ENCODE results near the gene TMEM170B.
A peak's percentile ranks its signal among the peaks of the same experiment; 100 is the strongest.

TMEM170B gene

GRCh38 chr6:11613336-11613735 lies 75.8 kb downstream of the TMEM170B start:
- no peak overlapping the region for H3K27ac Mint-ChIP-seq
- peaks cover 10% of the 10 kb centered on the region for H3K27me3 Mint-ChIP-seq
- no peaks in the 10 kb centered on the region for H3K36me3 Mint-ChIP-seq
- no peaks in the 10 kb centered on the region for H3K9me3 Mint-ChIP-seq
- H3K4me1 Mint-ChIP-seq: no peaks in the 10 kb centered on the region
- H3K4me3 Mint-ChIP-seq: no peak overlapping the region
- no peak for ATAC-seq

- Mint-ChIP-seq H3K4me3 (no peak overlapping the region), H3K27me3 (peaks cover 10% of the 10 kb centered on the region), H3K9me3 (no peaks in the 10 kb centered on the region), H3K4me1 (no peaks in the 10 kb centered on the region), H3K36me3 (no peaks in the 10 kb centered on the region), H3K27ac (no peak overlapping the region)
- no peak for ATAC-seq
Observed at GRCh38 chr6:11613858-11614257, 76.3 kb downstream of the TMEM170B start.

GRCh38 chr6:11614534-11615213 lies 77.1 kb downstream of the TMEM170B start:
- H3K27me3 Mint-ChIP-seq: peaks cover 3% of the 10 kb centered on the region
- no peak for ATAC-seq

GRCh38 chr6:11615214-11615602 lies 77.7 kb downstream of the TMEM170B start:
- Mint-ChIP-seq H3K4me3 (no peak overlapping the region), H3K36me3 (no peaks in the 10 kb centered on the region), H3K27me3 (no peaks in the 10 kb centered on the region), H3K4me1 (no peaks in the 10 kb centered on the region), H3K27ac (no peak overlapping the region), H3K9me3 (no peaks in the 10 kb centered on the region)
- ATAC-seq: no peak

More at GRCh38 chr6:11614534-11615213, 77.1 kb downstream of the TMEM170B start:
- H3K36me3 Mint-ChIP-seq: no peaks in the 10 kb centered on the region
- H3K4me3 Mint-ChIP-seq: no peak overlapping the region
- H3K4me1 Mint-ChIP-seq: no peaks in the 10 kb centered on the region
- no peak overlapping the region for H3K27ac Mint-ChIP-seq
- H3K9me3 Mint-ChIP-seq: no peaks in the 10 kb centered on the region

GRCh38 chr6:11616200-11616611 lies 78.7 kb downstream of the TMEM170B start:
- no peak for ATAC-seq
- H3K27ac Mint-ChIP-seq: no peak overlapping the region
- H3K4me3 Mint-ChIP-seq: no peak overlapping the region
- H3K9me3 Mint-ChIP-seq: no peaks in the 10 kb centered on the region
- no peaks in the 10 kb centered on the region for H3K4me1 Mint-ChIP-seq
- H3K36me3 Mint-ChIP-seq: no peaks in the 10 kb centered on the region
- no peaks in the 10 kb centered on the region for H3K27me3 Mint-ChIP-seq

- Mint-ChIP-seq H3K36me3 (no peaks in the 10 kb centered on the region), H3K27me3 (no peaks in the 10 kb centered on the region), H3K4me3 (no peak overlapping the region), H3K4me1 (no peaks in the 10 kb centered on the region), H3K9me3 (no peaks in the 10 kb centered on the region), H3K27ac (no peak overlapping the region)
- ATAC-seq: peak; percentile 36
Observed at GRCh38 chr6:11618533-11618932, 81.0 kb downstream of the TMEM170B start.

GRCh38 chr6:11621119-11621518 lies 83.6 kb downstream of the TMEM170B start:
- no peak for ATAC-seq

GRCh38 chr6:11622156-11622555 lies 84.6 kb downstream of the TMEM170B start:
- Mint-ChIP-seq H3K4me1 (no peaks in the 10 kb centered on the region), H3K9me3 (no peaks in the 10 kb centered on the region), H3K36me3 (no peaks in the 10 kb centered on the region), H3K27me3 (peaks cover 17% of the 10 kb centered on the region), H3K27ac (no peak overlapping the region), H3K4me3 (no peak overlapping the region)
- ATAC-seq: no peak

More at GRCh38 chr6:11621119-11621518, 83.6 kb downstream of the TMEM170B start:
- H3K36me3 Mint-ChIP-seq: no peaks in the 10 kb centered on the region
- H3K4me3 Mint-ChIP-seq: no peak overlapping the region
- H3K9me3 Mint-ChIP-seq: no peaks in the 10 kb centered on the region
- peaks cover 11% of the 10 kb centered on the region for H3K27me3 Mint-ChIP-seq
- no peak overlapping the region for H3K27ac Mint-ChIP-seq
- H3K4me1 Mint-ChIP-seq: no peaks in the 10 kb centered on the region

- no peak overlapping the region for H3K4me3 Mint-ChIP-seq
- no peak overlapping the region for H3K27ac Mint-ChIP-seq
- H3K4me1 Mint-ChIP-seq: no peaks in the 10 kb centered on the region
- no peak for ATAC-seq
- no peaks in the 10 kb centered on the region for H3K36me3 Mint-ChIP-seq
- H3K27me3 Mint-ChIP-seq: peaks cover 28% of the 10 kb centered on the region
- H3K9me3 Mint-ChIP-seq: no peaks in the 10 kb centered on the region
Observed at GRCh38 chr6:11623272-11623671, 85.7 kb downstream of the TMEM170B start.

GRCh38 chr6:11625302-11625701 lies 87.8 kb downstream of the TMEM170B start:
- Mint-ChIP-seq H3K4me1 (no peaks in the 10 kb centered on the region), H3K4me3 (no peak overlapping the region), H3K36me3 (no peaks in the 10 kb centered on the region), H3K9me3 (no peaks in the 10 kb centered on the region), H3K27ac (no peak overlapping the region), H3K27me3 (peaks cover 48% of the 10 kb centered on the region)
- ATAC-seq: no peak

- ATAC-seq: no peak
- Mint-ChIP-seq H3K4me3 (no peak overlapping the region), H3K4me1 (no peaks in the 10 kb centered on the region), H3K27ac (no peak overlapping the region), H3K36me3 (no peaks in the 10 kb centered on the region), H3K9me3 (no peaks in the 10 kb centered on the region), H3K27me3 (peaks cover 52% of the 10 kb centered on the region)
Observed at GRCh38 chr6:11626356-11626755, 88.8 kb downstream of the TMEM170B start.

GRCh38 chr6:11628562-11628961 lies 91.0 kb downstream of the TMEM170B start:
- H3K36me3 Mint-ChIP-seq: no peaks in the 10 kb centered on the region
- H3K27ac Mint-ChIP-seq: no peak overlapping the region
- H3K4me3 Mint-ChIP-seq: no peak overlapping the region
- H3K4me1 Mint-ChIP-seq: no peaks in the 10 kb centered on the region
- no peaks in the 10 kb centered on the region for H3K9me3 Mint-ChIP-seq
- H3K27me3 Mint-ChIP-seq: peaks cover 65% of the 10 kb centered on the region
- ATAC-seq: no peak

GRCh38 chr6:11631008-11631407 lies 93.5 kb downstream of the TMEM170B start:
- Mint-ChIP-seq H3K27me3 (peaks cover 56% of the 10 kb centered on the region), H3K4me3 (no peak overlapping the region), H3K36me3 (no peaks in the 10 kb centered on the region), H3K27ac (no peak overlapping the region), H3K9me3 (no peaks in the 10 kb centered on the region), H3K4me1 (no peaks in the 10 kb centered on the region)
- ATAC-seq: no peak

- no peaks in the 10 kb centered on the region for H3K36me3 Mint-ChIP-seq
- peaks cover 50% of the 10 kb centered on the region for H3K27me3 Mint-ChIP-seq
- no peaks in the 10 kb centered on the region for H3K9me3 Mint-ChIP-seq
- H3K4me3 Mint-ChIP-seq: no peak overlapping the region
- ATAC-seq: no peak
- no peak overlapping the region for H3K27ac Mint-ChIP-seq
- no peaks in the 10 kb centered on the region for H3K4me1 Mint-ChIP-seq
Observed at GRCh38 chr6:11631539-11631938, 94.0 kb downstream of the TMEM170B start.

- Mint-ChIP-seq H3K36me3 (no peaks in the 10 kb centered on the region), H3K27me3 (peaks cover 48% of the 10 kb centered on the region), H3K4me1 (no peaks in the 10 kb centered on the region), H3K4me3 (no peak overlapping the region), H3K27ac (no peak overlapping the region), H3K9me3 (no peaks in the 10 kb centered on the region)
- ATAC-seq: no peak
Observed at GRCh38 chr6:11632231-11632630, 94.7 kb downstream of the TMEM170B start.

GRCh38 chr6:11632795-11633511 lies 95.4 kb downstream of the TMEM170B start:
- ATAC-seq: no peak
- Mint-ChIP-seq H3K9me3 (no peaks in the 10 kb centered on the region), H3K4me1 (no peaks in the 10 kb centered on the region), H3K27me3 (peaks cover 41% of the 10 kb centered on the region), H3K36me3 (no peaks in the 10 kb centered on the region), H3K4me3 (no peak overlapping the region), H3K27ac (no peak overlapping the region)
